IMR-90 (cell line): ENCODE data around the gene PTBP1. TPM values are rescaled to one million over a fixed set of nuclear protein-coding genes. Genes with fewer than 3 reads are reported as not detected.

Experiments used
- ATAC-seq: fragments of 200-7000 bp; cut with Tn5 transposase; 2 replicates; pipeline ENCODE4 v1.9.1; 2020; ENCODE audit warnings: low read depth, mild to moderate bottlenecking, moderate library complexity
- BruUV-seq: library from RNA; stranded (reverse); fragments of 400-500 nt; replicated peaks from 2 replicates; lab custom pipeline; 2021; lab: Mats Ljungman, UMichigan
- CTCF ChIA-PET: fragments of 300-600 bp; formaldehyde crosslinking; extraction: SDS; loops from one replicate; lab custom pipeline; 2021; ENCODE audit warnings: antibody characterized with exemption; lab: Yijun Ruan, JAX
- POLR2A ChIA-PET: fragments of 300-600 bp; sonication (Branson Sonifier 250); formaldehyde crosslinking; loops from one replicate; lab custom pipeline; 2022; ENCODE audit warnings: antibody characterized with exemption; ENCODE audit not compliant: unreplicated experiment; lab: Charles Lee
- DNase-seq: peaks from one replicate; pipeline ENCODE4 v3.0.0; 2013
- H2AFZ ChIP-seq: replicated peaks from 2 replicates; pipeline ENCODE3; 2013; ENCODE audit warnings: low read length, mild to moderate bottlenecking; ENCODE audit not compliant: poor library complexity
- H2AK5ac ChIP-seq: 2 replicates; pipeline ENCODE4 v1.6.1; 2013; ENCODE audit warnings: low read depth, low read length, inconsistent platforms
- H2AK9ac ChIP-seq: replicated peaks from 2 replicates; pipeline ENCODE3; 2013; ENCODE audit warnings: mild to moderate bottlenecking, low read depth, low read length, moderate library complexity; ENCODE audit not compliant: poor library complexity
- H2BK120ac ChIP-seq: 2 replicates; pipeline ENCODE4 v1.6.1; 2013; ENCODE audit warnings: low read depth, low read length, inconsistent platforms
- H2BK15ac ChIP-seq: 3 replicates; pipeline ENCODE4 v1.6.1; 2013; ENCODE audit warnings: low read depth, low read length, inconsistent platforms
- H2BK20ac ChIP-seq: 2 replicates; pipeline ENCODE4 v1.6.1; 2013; ENCODE audit warnings: low read depth, mild to moderate bottlenecking, inconsistent platforms, low read length, moderate library complexity
- H2BK5ac ChIP-seq: 2 replicates; pipeline ENCODE4 v1.6.1; 2013; ENCODE audit warnings: mild to moderate bottlenecking, low read depth, low read length, inconsistent platforms; ENCODE audit not compliant: poor library complexity, severe bottlenecking
- H3K14ac ChIP-seq: replicated peaks from 2 replicates; pipeline ENCODE4 v1.6.1; 2013; ENCODE audit warnings: low read depth, low read length, inconsistent platforms
- H3K18ac ChIP-seq: 2 replicates; pipeline ENCODE4 v1.6.1; 2013; ENCODE audit warnings: low read depth, low read length, control low read depth
- H3K23ac ChIP-seq: 2 replicates; pipeline ENCODE4 v1.6.1; 2013; ENCODE audit warnings: low read depth, low read length, inconsistent platforms
- H3K27ac ChIP-seq: 2 replicates; pipeline ENCODE4 v1.5.1; 2013; ENCODE audit warnings: mild to moderate bottlenecking, control low read depth, low read length; ENCODE audit not compliant: insufficient read depth
- H3K27me3 ChIP-seq: 2 replicates; pipeline ENCODE4 v1.6.1; 2013; ENCODE audit warnings: low read length; ENCODE audit not compliant: control insufficient read depth, insufficient read depth
- H3K36me3 ChIP-seq: 2 replicates; pipeline ENCODE4 v1.6.1; 2013; ENCODE audit warnings: low read length, mixed read lengths; ENCODE audit not compliant: control insufficient read depth, insufficient read depth
- H3K4ac ChIP-seq: 2 replicates; pipeline ENCODE4 v1.6.1; 2013; ENCODE audit warnings: low read depth, low read length, inconsistent platforms
- H3K4me1 ChIP-seq: 2 replicates; pipeline ENCODE4 v1.6.1; 2013; ENCODE audit warnings: low read length, mixed read lengths; ENCODE audit not compliant: control insufficient read depth, insufficient read depth
- H3K4me2 ChIP-seq: 2 replicates; pipeline ENCODE4 v1.6.1; 2013; ENCODE audit warnings: low read depth, mild to moderate bottlenecking, control low read depth, low read length, moderate library complexity
- H3K4me3 ChIP-seq: 2 replicates; pipeline ENCODE4 v1.5.1; 2013; ENCODE audit warnings: low read depth, mild to moderate bottlenecking, control low read depth, low read length, moderate library complexity; ENCODE audit not compliant: insufficient read depth
- H3K56ac ChIP-seq: 2 replicates; pipeline ENCODE4 v1.6.1; 2013; ENCODE audit warnings: low read length, inconsistent platforms; ENCODE audit not compliant: insufficient read depth; ENCODE audit errors: extremely low read depth
- H3K79me1 ChIP-seq, 2 experiments: 2 replicates each; pipeline ENCODE4 v1.6.1; 2013; ENCODE audit warnings: low read length in 2 of 2, inconsistent platforms in 1 of 2, low read depth in 1 of 2
- H3K9ac ChIP-seq: 2 replicates; pipeline ENCODE4 v1.6.1; 2013; ENCODE audit warnings: low read depth, low read length, control low read depth
- H3K9me1 ChIP-seq: 2 replicates; pipeline ENCODE4 v1.6.1; 2013; ENCODE audit warnings: low read length, inconsistent platforms; ENCODE audit not compliant: insufficient read depth
- H3K9me3 ChIP-seq: 2 replicates; pipeline ENCODE4 v1.6.1; 2013; ENCODE audit warnings: low read length; ENCODE audit not compliant: control insufficient read depth, insufficient read depth
- H4K20me1 ChIP-seq: 2 replicates; pipeline ENCODE4 v1.6.1; 2013; ENCODE audit warnings: low read length, inconsistent platforms; ENCODE audit not compliant: insufficient read depth
- H4K5ac ChIP-seq: 2 replicates; pipeline ENCODE4 v1.6.1; 2013; ENCODE audit warnings: mild to moderate bottlenecking, low read depth, low read length, control low read depth
- H4K8ac ChIP-seq, 2 experiments: 2 replicates each; pipeline ENCODE4 v1.6.1; 2013; ENCODE audit warnings: low read depth in 2 of 2, low read length in 2 of 2, control low read depth in 1 of 2, inconsistent platforms in 1 of 2
- H4K91ac ChIP-seq: 2 replicates; pipeline ENCODE4 v1.6.1; 2013; ENCODE audit warnings: low read depth, low read length, inconsistent platforms; ENCODE audit not compliant: insufficient read depth
- BHLHE40 ChIP-seq: fragments of 150-350 bp; IDR thresholded peaks from 2 replicates; pipeline ENCODE4 v1.6.1; 2016; ENCODE audit warnings: mild to moderate bottlenecking, low read depth, low read length
- CEBPB ChIP-seq: IDR thresholded peaks from 2 replicates; pipeline ENCODE4 v1.6.1; 2012; ENCODE audit warnings: low read depth, low read length, improper control_type of control experiment
- CHD1 ChIP-seq: IDR thresholded peaks from 2 replicates; pipeline ENCODE4 v1.6.1; 2012; ENCODE audit warnings: low read depth, low read length, improper control_type of control experiment
- ELK1 ChIP-seq: fragments of 150-350 bp; IDR thresholded peaks from 2 replicates; pipeline ENCODE4 v1.6.1; 2016; ENCODE audit warnings: low read depth, mild to moderate bottlenecking, low read length, moderate library complexity, borderline replicate concordance
- FOS ChIP-seq: fragments of 150-350 bp; IDR thresholded peaks from 2 replicates; pipeline ENCODE4 v1.6.1; 2016; ENCODE audit warnings: low read depth, low read length
- MAFK ChIP-seq: IDR thresholded peaks from 2 replicates; pipeline ENCODE4 v1.6.1; 2012; ENCODE audit warnings: low read depth, low read length, improper control_type of control experiment
- MAZ ChIP-seq: IDR thresholded peaks from 2 replicates; pipeline ENCODE4 v1.6.1; 2012; ENCODE audit warnings: low read depth, mild to moderate bottlenecking, low read length, improper control_type of control experiment, moderate library complexity, borderline replicate concordance
- MXI1 ChIP-seq: IDR thresholded peaks from 2 replicates; pipeline ENCODE4 v1.6.1; 2012; ENCODE audit warnings: low read depth, mild to moderate bottlenecking, low read length, moderate library complexity, borderline replicate concordance
- NFE2L2 ChIP-seq: fragments of 150-350 bp; IDR thresholded peaks from 2 replicates; pipeline ENCODE4 v1.6.1; 2016; ENCODE audit warnings: low read depth, mild to moderate bottlenecking, low read length
- POLR2A ChIP-seq: IDR thresholded peaks from 2 replicates; pipeline ENCODE4 v1.6.1; 2012; ENCODE audit warnings: mild to moderate bottlenecking, low read depth, low read length
- RAD21 ChIP-seq: IDR thresholded peaks from 2 replicates; pipeline ENCODE4 v1.6.1; 2012; ENCODE audit warnings: low read length, improper control_type of control experiment
- RCOR1 ChIP-seq: IDR thresholded peaks from 2 replicates; pipeline ENCODE4 v1.6.1; 2012; ENCODE audit warnings: mild to moderate bottlenecking, low read length, improper control_type of control experiment; ENCODE audit not compliant: insufficient replicate concordance
- RFX5 ChIP-seq: IDR thresholded peaks from 2 replicates; pipeline ENCODE4 v1.8.0; 2012; ENCODE audit warnings: low read depth, mild to moderate bottlenecking, low read length, moderate library complexity
- SMC3 ChIP-seq: fragments of 150-350 bp; IDR thresholded peaks from 2 replicates; pipeline ENCODE4 v1.6.1; 2016; ENCODE audit warnings: low read depth, mild to moderate bottlenecking, antibody characterized with exemption, low read length, moderate library complexity
- USF2 ChIP-seq: fragments of 150-350 bp; IDR thresholded peaks from 2 replicates; pipeline ENCODE4 v1.6.1; 2017; ENCODE audit warnings: mild to moderate bottlenecking, antibody characterized with exemption, low read length, low read depth
- WGBS, 2 experiments: methylation state at CpG; one replicate each; pipeline versions ENCODE4 v1.1.5 to v1.1.7; 2013; ENCODE audit warnings: missing lambda C conversion rate in 2 of 2; ENCODE audit not compliant: insufficient read length in 1 of 2; ENCODE audit errors: extremely low coverage in 2 of 2; 5-methylcytosine and 5-hydroxymethylcytosine counted together
- dilution Hi-C: fragments of 300-500 bp; cut with HindIII; formaldehyde crosslinking; loops from one replicate; pipeline ENCODE4 v1.14.3; 2018; ENCODE audit warnings: low sequenced_read_pairs; ENCODE audit not compliant: unreplicated experiment
- in situ Hi-C: fragments of 300-500 bp; cut with MboI; formaldehyde crosslinking; loops from 3 replicates; pipeline ENCODE4 v1.14.3; 2019; ENCODE audit warnings: low sequenced_read_pairs, inconsistent platforms, mixed read lengths
- intact Hi-C: fragments of 100-400 bp; cut with micrococcal nuclease; formaldehyde crosslinking; loops from 2 replicates; pipeline ENCODE4 v1.10.0; 2022
- polyA plus RNA-seq, 3 experiments: library from polyadenylated mRNA; depleted of rRNA; stranded (reverse); fragments of >200 nt; gene quantifications; 2 replicates each; pipeline ENCODE4 v1.2.3, GENCODE V29; 2012; ENCODE audit warnings: low replicate concordance in 1 of 3
- total RNA-seq: library from RNA; depleted of rRNA; stranded (reverse); fragments of >200 nt; gene quantifications from 2 replicates; pipeline ENCODE4 v1.2.3, GENCODE V29; 2012
- TF ChIP-seq, protein P1 (sequence below): conservative IDR thresholded peaks from 2 replicates; pipeline ENCODE4 v1.5.1; 2012; ENCODE audit warnings: mild to moderate bottlenecking, low read depth, low read length, improper control_type of control experiment

Gene PTBP1
- total and polyA plus RNA-seq, 2 of the 4 experiments (the other 2 are of a cell fraction): 146 to 269 TPM

DNA sequence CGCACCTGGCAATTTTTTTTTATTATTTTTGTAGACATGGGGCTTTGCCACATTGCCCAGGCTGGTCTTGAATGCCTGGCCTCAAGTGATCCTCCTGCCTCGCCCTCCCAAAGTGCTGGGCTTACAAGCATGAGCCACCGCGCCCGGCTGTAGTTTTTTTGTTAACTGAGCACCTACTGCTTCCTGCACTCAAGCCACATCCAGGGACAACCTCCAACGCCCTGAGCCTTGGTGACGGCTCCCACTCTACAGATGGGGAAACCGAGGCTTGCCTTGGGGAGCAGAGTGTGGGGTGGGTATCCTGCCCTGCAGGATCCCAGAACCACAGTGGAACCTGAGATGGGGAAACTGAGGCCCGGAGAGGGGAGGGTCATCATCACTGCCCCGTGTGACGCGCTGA, 57.9 kb downstream of the PTBP1 start:
- Histone ChIP-seq H2AFZ (no peak overlapping the region), H2BK20ac (no peak overlapping the region), H3K27me3 (peaks cover 2% of the 10 kb centered on the region; the same call in 1 of the 2 replicates), H3K4me2 (no peak overlapping the region), H2BK5ac (no peak overlapping the region), H4K91ac (no peak overlapping the region), H3K4me1 (peaks cover 8% of the 10 kb centered on the region), H4K5ac (no peak overlapping the region), H4K8ac (no peak overlapping the region), H3K79me1 (no peaks in the 10 kb centered on the region), H4K20me1 (no peaks in the 10 kb centered on the region), H3K23ac (no peak overlapping the region), H3K4ac (no peak overlapping the region), H2AK5ac (no peak overlapping the region), H3K18ac (no peak overlapping the region), H3K27ac (no peak overlapping the region), H3K36me3 (no peaks in the 10 kb centered on the region), H3K9me1 (no peaks in the 10 kb centered on the region), H2AK9ac (no peak overlapping the region), H3K56ac (no peak overlapping the region), H3K4me3 (no peak overlapping the region), H3K9me3 (no peaks in the 10 kb centered on the region), H3K14ac (no peak overlapping the region), H2BK15ac (no peak overlapping the region), H3K9ac (no peak overlapping the region), H2BK120ac (no peak overlapping the region)
- DNase-seq: no peak
- ATAC-seq: no peak
- TF ChIP-seq RAD21 (no peak), CHD1 (no peak), MAZ (no peak), SMC3 (no peak), NFE2L2 (no peak), MAFK (no peak), FOS (no peak), BHLHE40 (no peak), USF2 (no peak), RCOR1 (no peak), CEBPB (no peak), RFX5 (no peak), MXI1 (no peak), ELK1 (no peak), POLR2A (no peak)
- TF ChIP-seq, protein P1, sequence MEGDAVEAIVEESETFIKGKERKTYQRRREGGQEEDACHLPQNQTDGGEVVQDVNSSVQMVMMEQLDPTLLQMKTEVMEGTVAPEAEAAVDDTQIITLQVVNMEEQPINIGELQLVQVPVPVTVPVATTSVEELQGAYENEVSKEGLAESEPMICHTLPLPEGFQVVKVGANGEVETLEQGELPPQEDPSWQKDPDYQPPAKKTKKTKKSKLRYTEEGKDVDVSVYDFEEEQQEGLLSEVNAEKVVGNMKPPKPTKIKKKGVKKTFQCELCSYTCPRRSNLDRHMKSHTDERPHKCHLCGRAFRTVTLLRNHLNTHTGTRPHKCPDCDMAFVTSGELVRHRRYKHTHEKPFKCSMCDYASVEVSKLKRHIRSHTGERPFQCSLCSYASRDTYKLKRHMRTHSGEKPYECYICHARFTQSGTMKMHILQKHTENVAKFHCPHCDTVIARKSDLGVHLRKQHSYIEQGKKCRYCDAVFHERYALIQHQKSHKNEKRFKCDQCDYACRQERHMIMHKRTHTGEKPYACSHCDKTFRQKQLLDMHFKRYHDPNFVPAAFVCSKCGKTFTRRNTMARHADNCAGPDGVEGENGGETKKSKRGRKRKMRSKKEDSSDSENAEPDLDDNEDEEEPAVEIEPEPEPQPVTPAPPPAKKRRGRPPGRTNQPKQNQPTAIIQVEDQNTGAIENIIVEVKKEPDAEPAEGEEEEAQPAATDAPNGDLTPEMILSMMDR: no peak
- in situ Hi-C loops (loop anchor here (5.0 kb wide), 1 partner anchor 142 kb away; no protein-coding TSS in a partner anchor), intact Hi-C loops (loop anchor here (5.0 kb wide), 1 partner anchor 83 kb away; no protein-coding TSS in a partner anchor), dilution Hi-C loops (no loop called here)
- POLR2A ChIA-PET: no interaction called here
- CTCF ChIA-PET: interaction anchor here (1.6 kb wide), 1 partner anchor 146 kb away, joined by 3 read pairs; no protein-coding TSS in a partner anchor
- no TSS peak for BruUV-seq
- no CpG with 5 or more reads among the region's 12 CpGs for WGBS, 2 experiments
